Neural progenitor cell (in vitro differentiated cells): Measurements from ENCODE around the gene ZNF26. TPM values are rescaled to one million over a fixed set of nuclear protein-coding genes. Genes with fewer than 3 reads are reported as not detected.
A peak's percentile ranks its signal among the peaks of the same experiment; 100 is the strongest.

Experiments
- DNase-seq: peaks from one replicate; pipeline ENCODE4 v3.0.0-alpha.2; 2016; ENCODE audit warnings: low spot score
- H2AFZ ChIP-seq: fragments of 200-600 bp; sonication (generic); replicated peaks from 2 replicates; pipeline ENCODE4 v1.6.1; 2016; ENCODE audit warnings: antibody characterized with exemption
- H3F3A ChIP-seq: fragments of 200-600 bp; sonication (generic); 2 replicates; pipeline ENCODE4 v1.6.1; 2016; ENCODE audit warnings: antibody characterized with exemption, low read depth
- H3K27ac ChIP-seq: fragments of 200-600 bp; sonication (generic); 2 replicates; pipeline ENCODE4 v1.5.1; 2016; ENCODE audit warnings: mild to moderate bottlenecking
- H3K27me3 ChIP-seq: fragments of 200-600 bp; sonication (generic); 2 replicates; pipeline ENCODE4 v1.6.1; 2016; ENCODE audit warnings: mild to moderate bottlenecking, moderate library complexity
- H3K36me3 ChIP-seq: fragments of 200-600 bp; sonication (generic); 2 replicates; pipeline ENCODE4 v1.5.1; 2016
- H3K4me1 ChIP-seq: fragments of 200-600 bp; sonication (generic); 2 replicates; pipeline ENCODE4 v1.6.1; 2016; ENCODE audit warnings: mixed run types
- H3K4me2 ChIP-seq: fragments of 200-600 bp; sonication (generic); 2 replicates; pipeline ENCODE4 v1.6.1; 2016
- H3K4me3 ChIP-seq: fragments of 200-600 bp; sonication (generic); 2 replicates; pipeline ENCODE4 v1.5.1; 2016
- H3K79me2 ChIP-seq: fragments of 200-600 bp; sonication (generic); 2 replicates; pipeline ENCODE4 v1.6.1; 2016; ENCODE audit warnings: low read depth
- H3K9ac ChIP-seq: fragments of 200-600 bp; sonication (generic); 2 replicates; pipeline ENCODE4 v1.6.1; 2016
- H3K9me3 ChIP-seq: fragments of 200-600 bp; sonication (generic); 2 replicates; pipeline ENCODE4 v1.5.1; 2016; ENCODE audit warnings: low read depth
- H4K20me1 ChIP-seq: fragments of 200-600 bp; sonication (generic); 2 replicates; pipeline ENCODE4 v1.6.1; 2016; ENCODE audit warnings: low read depth
- H3K27ac Mint-ChIP-seq: 3 replicates; pipeline ENCODE4 v1.8.0; 2021; ENCODE audit warnings: mixed read lengths
- H3K27me3 Mint-ChIP-seq: 2 replicates; pipeline ENCODE4 v1.8.0; 2022; ENCODE audit warnings: low read depth, mild to moderate bottlenecking, inconsistent platforms, moderate library complexity, mixed read lengths; ENCODE audit not compliant: insufficient read depth
- H3K36me3 Mint-ChIP-seq: 3 replicates; pipeline ENCODE4 v1.8.0; 2021; ENCODE audit warnings: mixed read lengths
- H3K4me1 Mint-ChIP-seq: 3 replicates; pipeline ENCODE4 v1.8.0; 2021; ENCODE audit warnings: mixed read lengths
- H3K4me3 Mint-ChIP-seq: 3 replicates; pipeline ENCODE4 v1.8.0; 2021; ENCODE audit warnings: mild to moderate bottlenecking, moderate library complexity, mixed read lengths
- H3K9me3 Mint-ChIP-seq: 3 replicates; pipeline ENCODE4 v1.8.0; 2020; ENCODE audit warnings: mixed read lengths
- EZH2 ChIP-seq: fragments of 200-600 bp; sonication (generic); IDR thresholded peaks from 2 replicates; pipeline ENCODE4 v1.6.1; 2017; ENCODE audit warnings: antibody characterized with exemption, mild to moderate bottlenecking, moderate library complexity
- EZH2phosphoT487 ChIP-seq: fragments of 200-600 bp; sonication (generic); IDR thresholded peaks from 2 replicates; pipeline ENCODE4 v1.6.1; 2017; ENCODE audit warnings: antibody characterized with exemption
- total RNA-seq: library from RNA; depleted of rRNA; stranded (reverse); fragments of >200 nt; gene quantifications from 2 replicates; pipeline ENCODE4 v1.2.3, GENCODE V29; 2015; ENCODE audit warnings: low replicate concordance
- TF ChIP-seq, protein P1 (sequence below): fragments of 200-600 bp; sonication (generic); IDR thresholded peaks from 2 replicates; pipeline ENCODE4 v1.5.1; 2017; ENCODE audit warnings: antibody characterized with exemption, mild to moderate bottlenecking

The ZNF26 gene
- total RNA-seq, 1 donor from 2014 or later, result 13.6 TPM

DNA sequence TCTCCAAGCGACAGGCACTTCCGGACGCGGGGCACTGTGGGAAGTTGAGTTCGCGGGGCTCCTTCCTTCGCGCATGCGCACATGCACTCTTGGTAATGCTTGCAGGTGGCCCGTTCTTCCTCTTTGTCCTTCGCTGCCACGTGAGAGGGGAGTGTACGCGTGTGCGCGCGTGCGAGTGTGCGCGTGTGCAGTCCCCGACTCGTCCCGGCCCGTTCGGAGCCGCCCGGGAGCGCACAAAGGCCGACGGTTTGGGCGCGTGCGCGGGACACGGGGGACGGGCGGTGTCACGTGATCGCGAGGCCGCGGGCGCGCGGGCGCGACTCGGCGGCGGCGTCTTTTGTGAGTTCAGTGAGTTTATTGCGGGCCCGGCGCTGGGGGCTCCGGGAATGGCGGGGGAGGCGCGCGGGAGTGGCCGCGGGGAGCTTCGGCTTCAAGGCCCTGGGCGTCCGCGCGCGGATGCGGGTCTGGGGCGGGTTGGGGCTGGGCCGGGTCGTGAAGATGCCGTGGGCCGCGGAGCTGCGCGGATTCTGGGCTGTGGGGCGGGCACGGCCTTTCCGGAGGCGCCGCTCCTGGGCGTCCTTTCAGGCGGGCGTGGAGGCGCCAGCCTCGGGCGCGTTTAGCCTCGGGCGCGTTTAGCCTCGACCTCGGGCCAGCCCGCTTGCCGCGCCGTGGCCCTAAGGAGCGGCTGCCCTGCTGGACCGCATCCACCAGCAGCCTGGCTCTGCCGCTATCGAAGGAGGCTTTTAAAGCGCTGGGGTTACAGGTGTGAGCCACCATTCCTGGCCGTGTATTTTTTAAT, 51.2 kb downstream of the ZNF26 start, which contains the start of gene ZNF84:
ZNF84 (plus strand) TSS at position 303 of the 799 bp plus-strand sequence. CDS start 3,959 bp downstream, outside the sequence.
- peaks cover 4% of the 10 kb centered on the region for H3K27me3 Mint-ChIP-seq
- H3K4me3 ChIP-seq, result peak within 1 kb of the TSS; percentile 62
- H3K9me3 Mint-ChIP-seq, result peaks cover 74% of the 10 kb centered on the region
- peak within 1 kb of the TSS; percentile 98 for H3K27ac Mint-ChIP-seq
- peak within 1 kb of the TSS; percentile 77 for H3K4me2 ChIP-seq
- H4K20me1 ChIP-seq, result no peaks in the 10 kb centered on the region
- H3K9ac ChIP-seq, result peak within 1 kb of the TSS; percentile 90
- peaks cover 7% of the 10 kb centered on the region for H3F3A ChIP-seq
- no peaks in the 10 kb centered on the region for H3K4me1 Mint-ChIP-seq
- H3K4me1 ChIP-seq, result no peaks in the 10 kb centered on the region
- no peak for TF ChIP-seq EZH2phosphoT487
- H3K36me3 ChIP-seq, result peaks cover 37% of the 10 kb centered on the region
- peaks cover 42% of the 10 kb centered on the region for H3K9me3 ChIP-seq
- H3K4me3 Mint-ChIP-seq, result peak within 1 kb of the TSS; percentile 91
- H3K79me2 ChIP-seq, result peaks cover 50% of the 10 kb centered on the region
- H3K27me3 ChIP-seq, result no peaks in the 10 kb centered on the region
- H2AFZ ChIP-seq, result peak within 1 kb of the TSS; percentile 75
- peak within 1 kb of the TSS; percentile 97 for H3K27ac ChIP-seq
- H3K36me3 Mint-ChIP-seq, result peaks cover 36% of the 10 kb centered on the region
- peak; percentile 99 for DNase-seq

DNA sequence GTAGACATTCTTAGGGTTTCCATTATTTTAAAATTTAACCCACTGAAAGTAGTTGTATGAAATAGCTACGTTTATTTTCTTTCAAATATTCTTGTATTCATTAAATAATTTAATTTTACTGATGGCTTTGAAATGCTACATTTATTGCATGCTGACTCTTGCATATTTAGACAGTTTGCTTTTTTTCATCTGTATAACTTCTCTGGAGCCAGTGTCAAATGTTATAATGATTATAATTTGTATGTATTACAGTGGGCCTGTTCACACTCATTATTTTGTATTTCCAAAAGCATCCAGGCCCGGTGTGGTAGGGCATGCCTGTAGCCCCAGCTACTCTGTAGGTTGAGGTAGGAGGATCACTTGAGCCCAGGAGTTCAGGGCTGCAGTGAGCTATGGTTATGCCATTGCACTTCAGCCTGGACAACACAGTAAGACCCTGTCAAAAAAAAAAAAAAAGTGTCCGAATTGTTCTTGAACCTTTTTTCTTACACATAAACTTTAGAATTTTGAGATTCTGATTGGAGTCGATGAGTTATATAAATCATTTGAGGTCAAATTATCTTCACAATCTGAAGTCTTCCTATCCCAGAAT, 52.0 kb downstream of the ZNF26 start:
- H2AFZ ChIP-seq, result no peak overlapping the region
- H3K27ac Mint-ChIP-seq, result peak overlapping the region; percentile 12
- peaks cover 58% of the 10 kb centered on the region for H3K79me2 ChIP-seq
- peaks cover 82% of the 10 kb centered on the region for H3K9me3 Mint-ChIP-seq
- H3K27me3 ChIP-seq, result no peaks in the 10 kb centered on the region
- peaks cover 44% of the 10 kb centered on the region for H3K36me3 ChIP-seq
- peaks cover 4% of the 10 kb centered on the region for H3K27me3 Mint-ChIP-seq
- peaks cover 50% of the 10 kb centered on the region for H3K9me3 ChIP-seq
- no peaks in the 10 kb centered on the region for H3K4me1 ChIP-seq
- no peak for TF ChIP-seq EZH2
- no peak for TF ChIP-seq EZH2phosphoT487
- TF ChIP-seq, protein P1, sequence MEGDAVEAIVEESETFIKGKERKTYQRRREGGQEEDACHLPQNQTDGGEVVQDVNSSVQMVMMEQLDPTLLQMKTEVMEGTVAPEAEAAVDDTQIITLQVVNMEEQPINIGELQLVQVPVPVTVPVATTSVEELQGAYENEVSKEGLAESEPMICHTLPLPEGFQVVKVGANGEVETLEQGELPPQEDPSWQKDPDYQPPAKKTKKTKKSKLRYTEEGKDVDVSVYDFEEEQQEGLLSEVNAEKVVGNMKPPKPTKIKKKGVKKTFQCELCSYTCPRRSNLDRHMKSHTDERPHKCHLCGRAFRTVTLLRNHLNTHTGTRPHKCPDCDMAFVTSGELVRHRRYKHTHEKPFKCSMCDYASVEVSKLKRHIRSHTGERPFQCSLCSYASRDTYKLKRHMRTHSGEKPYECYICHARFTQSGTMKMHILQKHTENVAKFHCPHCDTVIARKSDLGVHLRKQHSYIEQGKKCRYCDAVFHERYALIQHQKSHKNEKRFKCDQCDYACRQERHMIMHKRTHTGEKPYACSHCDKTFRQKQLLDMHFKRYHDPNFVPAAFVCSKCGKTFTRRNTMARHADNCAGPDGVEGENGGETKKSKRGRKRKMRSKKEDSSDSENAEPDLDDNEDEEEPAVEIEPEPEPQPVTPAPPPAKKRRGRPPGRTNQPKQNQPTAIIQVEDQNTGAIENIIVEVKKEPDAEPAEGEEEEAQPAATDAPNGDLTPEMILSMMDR, result no peak
- peaks cover 44% of the 10 kb centered on the region for H3K36me3 Mint-ChIP-seq
- DNase-seq, result no peak
- peak overlapping the region; percentile 77 for H3K4me2 ChIP-seq
- no peaks in the 10 kb centered on the region for H3K4me1 Mint-ChIP-seq
- no peaks in the 10 kb centered on the region for H4K20me1 ChIP-seq
- H3K4me3 Mint-ChIP-seq, result peak overlapping the region; percentile 91
- H3K27ac ChIP-seq, result no peak overlapping the region
- H3K4me3 ChIP-seq, result peak overlapping the region; percentile 62
- peaks cover 7% of the 10 kb centered on the region for H3F3A ChIP-seq
- peak overlapping the region; percentile 90 for H3K9ac ChIP-seq

GRCh38 chr12:133046698-133047097, 60.5 kb downstream of the ZNF26 start:
- no peaks in the 10 kb centered on the region for H3K4me1 ChIP-seq
- H3K36me3 ChIP-seq, result peaks cover 94% of the 10 kb centered on the region
- no peaks in the 10 kb centered on the region for H3F3A ChIP-seq
- no peaks in the 10 kb centered on the region for H3K4me1 Mint-ChIP-seq
- peaks cover 61% of the 10 kb centered on the region for H3K79me2 ChIP-seq
- H3K9me3 ChIP-seq, result peaks cover 97% of the 10 kb centered on the region
- H3K27ac Mint-ChIP-seq, result no peak overlapping the region
- H3K27me3 ChIP-seq, result no peaks in the 10 kb centered on the region
- H4K20me1 ChIP-seq, result no peaks in the 10 kb centered on the region
- peaks cover 94% of the 10 kb centered on the region for H3K9me3 Mint-ChIP-seq
- H3K4me3 Mint-ChIP-seq, result no peak overlapping the region
- peak overlapping the region; percentile 22 for H3K4me3 ChIP-seq
- no peak overlapping the region for H3K9ac ChIP-seq
- DNase-seq, result no peak
- H3K4me2 ChIP-seq, result no peak overlapping the region
- H3K36me3 Mint-ChIP-seq, result peaks cover 92% of the 10 kb centered on the region
- TF ChIP-seq, protein P1, result no peak
- TF ChIP-seq EZH2 (no peak), EZH2phosphoT487 (no peak)
- H3K27ac ChIP-seq, result no peak overlapping the region
- H3K27me3 Mint-ChIP-seq, result peaks cover 3% of the 10 kb centered on the region
- H2AFZ ChIP-seq, result no peak overlapping the region
